HepG2 (cell line): Measurements from ENCODE around the gene SGO1. TPM values are rescaled to one million over a fixed set of nuclear protein-coding genes. Genes with fewer than 3 reads are reported as not detected.

Experiments
- AHR ChIP-seq: IDR thresholded peaks from 2 replicates; pipeline ENCODE4 v1.6.1; 2018; ENCODE audit warnings: missing genetic modification reagents, missing compliant biosample characterization
- ATF7 ChIP-seq, 2 experiments: fragments of 450-650 bp in 1 of 2; sonication (generic) in 1 of 2; formaldehyde crosslinking in 1 of 2; IDR thresholded peaks; 2 replicates each; pipeline versions ENCODE4 v1.4.0 to v1.6.1; 2016 to 2020; ENCODE audit warnings: antibody characterized with exemption in 1 of 2, mild to moderate bottlenecking in 1 of 2, missing genetic modification reagents in 1 of 2
- ETV6 ChIP-seq: sonication (generic); formaldehyde crosslinking; conservative IDR thresholded peaks from 2 replicates; pipeline ENCODE4 v1.4.0; 2020; ENCODE audit warnings: missing genetic modification reagents
- FOXK1 ChIP-seq: sonication (generic); formaldehyde crosslinking; IDR thresholded peaks from 2 replicates; pipeline ENCODE4 v1.4.0; 2020; ENCODE audit warnings: low read depth, missing genetic modification reagents, borderline replicate concordance
- FOXO1 ChIP-seq: sonication (generic); formaldehyde crosslinking; IDR thresholded peaks from 2 replicates; pipeline ENCODE4 v1.4.0; 2020; ENCODE audit warnings: missing genetic modification reagents
- HMG20B ChIP-seq: conservative IDR thresholded peaks from 2 replicates; pipeline ENCODE4 v1.6.1; 2016; ENCODE audit warnings: missing genetic modification reagents, missing compliant biosample characterization
- HNRNPL ChIP-seq: fragments of 200-400 bp; formaldehyde crosslinking; IDR thresholded peaks from 2 replicates; pipeline ENCODE4 v1.6.1; 2017; ENCODE audit warnings: mild to moderate bottlenecking, low read depth, low read length
- PRDM10 ChIP-seq: sonication (generic); formaldehyde crosslinking; IDR thresholded peaks from 2 replicates; pipeline ENCODE4 v1.4.0; 2020; ENCODE audit warnings: low read depth, missing genetic modification reagents
- RFX5 ChIP-seq: IDR thresholded peaks from 2 replicates; pipeline ENCODE4 v1.6.1; 2011; ENCODE audit warnings: low read depth, low read length, improper control_type of control experiment
- SP1 ChIP-seq, 2 experiments: fragments of 450-650 bp in 1 of 2; sonication (generic) in 1 of 2; formaldehyde crosslinking in 1 of 2; IDR thresholded peaks; 2 replicates each; pipeline versions ENCODE4 v1.4.0 to v1.6.1; 2016 to 2020; ENCODE audit warnings: missing genetic modification reagents in 1 of 2
- ZBTB10 ChIP-seq: sonication (generic); formaldehyde crosslinking; IDR thresholded peaks from 2 replicates; pipeline ENCODE4 v1.4.0; 2020; ENCODE audit warnings: missing genetic modification reagents, borderline replicate concordance
- ZBTB25 ChIP-seq: IDR thresholded peaks from 2 replicates; pipeline ENCODE4 v1.6.1; 2018; ENCODE audit warnings: missing genetic modification reagents
- ZFP62 ChIP-seq: sonication (generic); formaldehyde crosslinking; IDR thresholded peaks from 2 replicates; pipeline ENCODE4 v1.4.0; 2020; ENCODE audit warnings: missing genetic modification reagents
- ZNF260 ChIP-seq: sonication (generic); formaldehyde crosslinking; IDR thresholded peaks from 2 replicates; pipeline ENCODE4 v1.4.0; 2020; ENCODE audit warnings: missing genetic modification reagents, low read depth, mild to moderate bottlenecking, borderline replicate concordance
- ZNF296 ChIP-seq: sonication (generic); formaldehyde crosslinking; conservative IDR thresholded peaks from 2 replicates; pipeline ENCODE4 v1.5.0; 2020; ENCODE audit warnings: mild to moderate bottlenecking, missing genetic modification reagents
- ZNF3 ChIP-seq: IDR thresholded peaks from 2 replicates; pipeline ENCODE4 v1.7.0; 2017; ENCODE audit warnings: inconsistent platforms
- ZNF557 ChIP-seq: sonication (generic); formaldehyde crosslinking; IDR thresholded peaks from 2 replicates; pipeline ENCODE4 v1.4.0; 2020; ENCODE audit warnings: missing genetic modification reagents
- ZNF678 ChIP-seq: sonication (generic); formaldehyde crosslinking; IDR thresholded peaks from 2 replicates; pipeline ENCODE4 v1.4.0; 2020; ENCODE audit warnings: mild to moderate bottlenecking, missing genetic modification reagents
- ZNF768 ChIP-seq: sonication (generic); formaldehyde crosslinking; IDR thresholded peaks from 2 replicates; pipeline ENCODE4 v1.4.0; 2020; ENCODE audit warnings: missing genetic modification reagents
- ZNF777 ChIP-seq: sonication (generic); formaldehyde crosslinking; IDR thresholded peaks from 2 replicates; pipeline ENCODE4 v1.4.0; 2020; ENCODE audit warnings: missing genetic modification reagents
- ZNF83 ChIP-seq: sonication (generic); formaldehyde crosslinking; IDR thresholded peaks from 2 replicates; pipeline ENCODE4 v1.4.0; 2020; ENCODE audit warnings: missing genetic modification reagents, mild to moderate bottlenecking, borderline replicate concordance
- polyA plus RNA-seq, 8 experiments: library from polyadenylated mRNA; depleted of rRNA in 3 of 8; stranded (reverse) in 7 of 8; unstranded in 1 of 8; fragments of >200 nt; fragmentation: Illumina TruSeq in 4 of 8; extraction: Trizol in 4 of 8; gene quantifications; 2 replicates each; pipeline versions ENCODE4 v1.2.1 to v1.2.3, GENCODE V29; 2011 to 2016; ENCODE audit warnings: low read depth in 4 of 8, missing spikeins in 1 of 8, mixed read lengths in 1 of 8; ENCODE audit not compliant: insufficient read depth in 1 of 8
- total RNA-seq, 5 experiments: library from RNA; depleted of rRNA; stranded (reverse); fragments of >200 nt; fragmentation: Illumina TruSeq; extraction: Trizol; gene quantifications; 2 replicates each; pipeline ENCODE4 v1.2.3, GENCODE V29; 2016; ENCODE audit warnings: low read depth in 1 of 5

SGO1 gene
- total and polyA plus RNA-seq, 2 of the 13 experiments (the other 11 are each of a cell fraction or from before 2014, with no cell fraction given), result 2.1 to 16.1 TPM

- TF ChIP-seq RFX5, result 0 out of 2 replicates have a peak, but pooled peaks have one; percentile 26
- 0 out of 2 replicates have a peak, but pooled peaks have one; percentile 38 for TF ChIP-seq ZNF768 (CRISPR knock-in tag)
- TF ChIP-seq ZBTB25 (CRISPR knock-in tag), result no peak; the same call in 1 of the 2 replicates
- no peak for TF ChIP-seq ZNF296 (CRISPR knock-in tag)
- no peak for TF ChIP-seq HNRNPL
- TF ChIP-seq ZNF777 (CRISPR knock-in tag), result peak; percentile 35; the same call in 1 of the 2 replicates
- peak; percentile 48; the same call in 1 of the 2 replicates for TF ChIP-seq FOXO1 (CRISPR knock-in tag)
- no peak for TF ChIP-seq ATF7 (IDR thresholded peaks at IDR 0.05)
- no peak for TF ChIP-seq ATF7 (CRISPR knock-in tag; IDR thresholded peaks at IDR 0.05)
- peak; percentile 81 for TF ChIP-seq PRDM10 (CRISPR knock-in tag)
- no peak for TF ChIP-seq ZNF260 (CRISPR knock-in tag)
- TF ChIP-seq ZFP62 (CRISPR knock-in tag), result no peak
- no peak for TF ChIP-seq ZNF557 (CRISPR knock-in tag)
- no peak for TF ChIP-seq SP1 (IDR thresholded peaks at IDR 0.05)
- peak; percentile 78 for TF ChIP-seq SP1 (CRISPR knock-in tag; IDR thresholded peaks at IDR 0.05)
- TF ChIP-seq ZNF83 (CRISPR knock-in tag), result peak; percentile 46; the same call in 1 of the 2 replicates
- TF ChIP-seq ZNF3 (CRISPR knock-in tag), result no peak
- TF ChIP-seq ETV6 (CRISPR knock-in tag), result no peak; the same call in 1 of the 2 replicates
- TF ChIP-seq ZNF678 (CRISPR knock-in tag), result no peak
- TF ChIP-seq AHR, result peak; percentile 57; the same call in 1 of the 2 replicates
- TF ChIP-seq FOXK1, result peak; percentile 85
- no peak for TF ChIP-seq ZBTB10 (CRISPR knock-in tag)
- TF ChIP-seq HMG20B (CRISPR knock-in tag), result no peak
Measured at GRCh38 chr3:20185679-20186599, at the start of gene SGO1 (continued).
